H1 (cell line): ENCODE data around the gene CAMTA1. TPM values are rescaled to one million over a fixed set of nuclear protein-coding genes. Genes with fewer than 3 reads are reported as not detected.

Source experiments
- CTCF ChIA-PET: fragments of 300-600 bp; sonication (Branson Sonifier 250); formaldehyde crosslinking; loops from one replicate; lab custom pipeline; 2021; ENCODE audit not compliant: partially characterized antibody; lab: Charles Lee
- POLR2A ChIA-PET: fragments of 300-600 bp; sonication (Branson Sonifier 250); formaldehyde crosslinking; loops from one replicate; lab custom pipeline; 2021; ENCODE audit warnings: inconsistent platforms; ENCODE audit not compliant: partially characterized antibody; lab: Charles Lee
- DNase-seq, 2 experiments: peaks; one replicate each; pipeline versions ENCODE4 v3.0.0 to v3.0.0-alpha.2; 2010 to 2022; ENCODE audit warnings: low spot score in 2 of 2, low read depth in 1 of 2, mixed read lengths in 1 of 2
- FAIRE-seq: peaks from 2 replicates; lab custom pipeline; 2011; peaks lifted over from hg19 to GRCh38; lab: Jason Lieb, UNC
- H2AFZ ChIP-seq: 2 replicates; pipeline ENCODE4 v1.8.1; 2012; ENCODE audit warnings: low read length, inconsistent platforms
- H2AK5ac ChIP-seq: 2 replicates; pipeline ENCODE4 v1.6.1; 2013; ENCODE audit warnings: low read depth, low read length
- H2BK120ac ChIP-seq: replicated peaks from 2 replicates; pipeline ENCODE3; 2013; ENCODE audit warnings: low read depth, low read length, inconsistent platforms
- H2BK12ac ChIP-seq: 2 replicates; pipeline ENCODE4 v1.6.1; 2013; ENCODE audit warnings: low read depth, low read length
- H2BK15ac ChIP-seq: 2 replicates; pipeline ENCODE4 v1.6.1; 2013; ENCODE audit warnings: low read length
- H2BK20ac ChIP-seq: 2 replicates; pipeline ENCODE4 v1.6.1; 2013; ENCODE audit warnings: low read length
- H2BK5ac ChIP-seq: 2 replicates; pipeline ENCODE4 v1.6.1; 2013; ENCODE audit warnings: low read depth, low read length
- H3K14ac ChIP-seq: 2 replicates; pipeline ENCODE4 v1.6.1; 2013; ENCODE audit warnings: inconsistent platforms; ENCODE audit not compliant: insufficient read length
- H3K18ac ChIP-seq: 2 replicates; pipeline ENCODE4 v1.6.1; 2013; ENCODE audit warnings: low read length; ENCODE audit errors: extremely low read depth
- H3K23ac ChIP-seq: 2 replicates; pipeline ENCODE4 v1.6.1; 2013; ENCODE audit warnings: inconsistent platforms; ENCODE audit not compliant: insufficient read length
- H3K23me2 ChIP-seq: 2 replicates; pipeline ENCODE4 v1.6.1; 2013; ENCODE audit warnings: low read depth, low read length
- H3K27ac ChIP-seq: 2 replicates; pipeline ENCODE4 v1.6.1; 2011; ENCODE audit warnings: low read depth, low read length, inconsistent platforms
- H3K27me3 ChIP-seq, 4 experiments: replicated peaks in 1 of 4; 1 replicate in 1 of 4; 2 replicates in 3 of 4; pipeline versions ENCODE4 v1.6.1 to v1.8.1; 2011 to 2013; ENCODE audit warnings: low read length in 3 of 4, mild to moderate bottlenecking in 3 of 4, inconsistent platforms in 2 of 4, mixed read lengths in 2 of 4, moderate library complexity in 1 of 4; ENCODE audit not compliant: control insufficient read depth in 3 of 4, insufficient read depth in 3 of 4; ENCODE audit errors: extremely low read depth in 1 of 4
- H3K36me3 ChIP-seq, 4 experiments: 2 replicates each; pipeline versions ENCODE4 v1.6.1 to v1.8.1; 2011 to 2013; ENCODE audit warnings: mild to moderate bottlenecking in 4 of 4, low read length in 3 of 4, moderate library complexity in 2 of 4, control low read depth in 1 of 4, inconsistent platforms in 1 of 4; ENCODE audit not compliant: insufficient read depth in 4 of 4, control insufficient read depth in 2 of 4
- H3K4ac ChIP-seq: replicated peaks from 2 replicates; pipeline ENCODE3; 2013; ENCODE audit warnings: low read length, low read depth, mixed read lengths, inconsistent platforms; ENCODE audit not compliant: insufficient read length
- H3K4me1 ChIP-seq, 4 experiments: replicated peaks in 1 of 4; 1 replicate in 1 of 4; 2 replicates in 3 of 4; pipeline versions ENCODE4 v1.6.1 to v1.8.1; 2011 to 2013; ENCODE audit warnings: low read length in 3 of 4, inconsistent platforms in 2 of 4, mixed read lengths in 1 of 4; ENCODE audit not compliant: insufficient read depth in 4 of 4, control insufficient read depth in 3 of 4
- H3K4me2 ChIP-seq, 2 experiments: 2 replicates each; pipeline versions ENCODE4 v1.6.1 to v1.8.1; 2011 to 2013; ENCODE audit warnings: low read depth in 2 of 2, low read length in 2 of 2, control low read depth in 1 of 2, inconsistent platforms in 1 of 2, mild to moderate bottlenecking in 1 of 2; ENCODE audit not compliant: insufficient read depth in 1 of 2
- H3K4me3 ChIP-seq, 4 experiments: fragments of 200-600, 300-600 bp in 1 of 4; sonication (generic), shearing (Covaris generic), sonication (Bioruptor Twin) in 1 of 4; 2 replicates each; pipeline versions ENCODE4 v1.5.1 to v1.8.1; 2011 to 2016; ENCODE audit warnings: low read length in 4 of 4, low read depth in 3 of 4, control low read depth in 2 of 4, inconsistent platforms in 2 of 4, mild to moderate bottlenecking in 2 of 4, mixed read lengths in 1 of 4, moderate library complexity in 1 of 4; ENCODE audit not compliant: insufficient read depth in 2 of 4; ENCODE audit errors: extremely low read depth in 1 of 4
- H3K56ac ChIP-seq: replicated peaks from 2 replicates; pipeline ENCODE3; 2013; ENCODE audit warnings: low read depth, mild to moderate bottlenecking, mixed read lengths, low read length, inconsistent platforms; ENCODE audit not compliant: insufficient read length
- H3K79me1 ChIP-seq: 2 replicates; pipeline ENCODE4 v1.6.1; 2013; ENCODE audit warnings: low read depth, low read length, control low read depth
- H3K79me2 ChIP-seq, 2 experiments: 2 replicates each; pipeline versions ENCODE4 v1.6.1 to v1.8.1; 2012 to 2013; ENCODE audit warnings: low read length in 2 of 2, mild to moderate bottlenecking in 2 of 2, inconsistent platforms in 1 of 2; ENCODE audit not compliant: insufficient read depth in 2 of 2, control insufficient read depth in 1 of 2
- H3K9ac ChIP-seq, 4 experiments: replicated peaks in 1 of 4; 1 replicate in 1 of 4; 2 replicates in 3 of 4; pipeline versions ENCODE4 v1.6.1 to v1.8.1; 2011 to 2013; ENCODE audit warnings: low read depth in 3 of 4, low read length in 3 of 4, control low read depth in 2 of 4, mild to moderate bottlenecking in 2 of 4, moderate library complexity in 2 of 4, inconsistent platforms in 1 of 4; ENCODE audit errors: extremely low read depth in 1 of 4
- H3K9me3 ChIP-seq, 2 experiments: 2 replicates each; pipeline versions ENCODE4 v1.6.1 to v1.8.1; 2012 to 2013; ENCODE audit warnings: mild to moderate bottlenecking in 2 of 2, moderate library complexity in 2 of 2, control low read depth in 1 of 2, inconsistent platforms in 1 of 2, low read depth in 1 of 2, low read length in 1 of 2, mixed read lengths in 1 of 2; ENCODE audit not compliant: insufficient read depth in 2 of 2
- H4K20me1 ChIP-seq, 2 experiments: replicated peaks in 1 of 2; 2 replicates each; pipeline versions ENCODE3 to v1.8.1; 2011 to 2013; ENCODE audit warnings: inconsistent platforms in 2 of 2, low read length in 2 of 2, mild to moderate bottlenecking in 1 of 2; ENCODE audit not compliant: insufficient read depth in 2 of 2, control insufficient read depth in 1 of 2
- H4K5ac ChIP-seq: 2 replicates; pipeline ENCODE4 v1.6.1; 2013; ENCODE audit warnings: low read length, low read depth, mixed read lengths, inconsistent platforms; ENCODE audit not compliant: insufficient read length
- H4K8ac ChIP-seq: 2 replicates; pipeline ENCODE4 v1.8.0; 2013; ENCODE audit warnings: mild to moderate bottlenecking, moderate library complexity, low read length, inconsistent platforms; ENCODE audit not compliant: insufficient read depth; ENCODE audit errors: extremely low read depth
- H4K91ac ChIP-seq: replicated peaks from 2 replicates; pipeline ENCODE3; 2013; ENCODE audit warnings: low read length, mixed read lengths, inconsistent platforms; ENCODE audit not compliant: insufficient read length
- BACH1 ChIP-seq: IDR thresholded peaks from 2 replicates; pipeline ENCODE4 v1.6.1; 2012; ENCODE audit warnings: low read length, improper control_type of control experiment
- CEBPB ChIP-seq: IDR thresholded peaks from 2 replicates; pipeline ENCODE4 v1.6.1; 2012; ENCODE audit warnings: low read depth, low read length
- CTBP2 ChIP-seq: IDR thresholded peaks from 2 replicates; pipeline ENCODE4 v1.7.0; 2011; ENCODE audit warnings: borderline replicate concordance, mild to moderate bottlenecking, moderate library complexity, mixed read lengths, low read length; ENCODE audit not compliant: insufficient read depth, insufficient read length
- GABPA ChIP-seq: IDR thresholded peaks from 2 replicates; pipeline ENCODE4 v1.6.1; 2011; ENCODE audit warnings: mild to moderate bottlenecking, low read length, moderate library complexity, borderline replicate concordance; ENCODE audit not compliant: insufficient read depth
- GTF2F1 ChIP-seq: IDR thresholded peaks from 2 replicates; pipeline ENCODE4 v1.6.1; 2012; ENCODE audit warnings: low read depth, low read length, improper control_type of control experiment, borderline replicate concordance
- NANOG ChIP-seq: IDR thresholded peaks from 2 replicates; pipeline ENCODE4 v1.6.1; 2011; ENCODE audit warnings: low read length, low read depth, mild to moderate bottlenecking, inconsistent platforms; ENCODE audit not compliant: insufficient read depth, poor library complexity, severe bottlenecking
- RNF2 ChIP-seq: fragments of 200-900, 300-1000 bp; sonication (generic); IDR thresholded peaks from 2 replicates; pipeline ENCODE4 v1.7.1; 2016; ENCODE audit warnings: borderline replicate concordance, low read depth, mild to moderate bottlenecking, antibody characterized with exemption, low read length; ENCODE audit not compliant: poor library complexity, severe bottlenecking; ENCODE audit errors: missing control alignments
- TAF7 ChIP-seq: optimal IDR thresholded peaks from 2 replicates; pipeline ENCODE3; 2011; ENCODE audit warnings: low read depth, mild to moderate bottlenecking, inconsistent platforms, low read length, moderate library complexity, borderline replicate concordance
- YY1 ChIP-seq: IDR thresholded peaks from 2 replicates; pipeline ENCODE4 v1.6.1; 2011; ENCODE audit warnings: low read depth, mild to moderate bottlenecking, low read length
- ZNF274 ChIP-seq: IDR thresholded peaks from 2 replicates; pipeline ENCODE4 v1.7.0; 2012; ENCODE audit warnings: low read length, borderline replicate concordance; ENCODE audit errors: extremely low read depth
- WGBS, 2 experiments: shearing (Covaris generic) in 1 of 2; methylation state at CpG; one replicate each; pipeline versions ENCODE4 v1.1.6 to v1.1.7; 2013 to 2015; ENCODE audit warnings: low lambda C conversion rate in 2 of 2, mixed read lengths in 2 of 2, inconsistent platforms in 1 of 2, low coverage in 1 of 2, missing lambda C conversion rate in 1 of 2; ENCODE audit not compliant: insufficient replicate concordance in 2 of 2, insufficient coverage in 1 of 2, insufficient read length in 1 of 2; ENCODE audit errors: extremely low coverage in 1 of 2, missing lambda C conversion rate in 1 of 2; 5-methylcytosine and 5-hydroxymethylcytosine counted together
- polyA plus RNA-seq, 7 experiments: library from polyadenylated mRNA; depleted of rRNA in 3 of 7; stranded (reverse) in 5 of 7; unstranded in 2 of 7; fragments of >200 nt in 5 of 7; fragments of 200-250 nt in 2 of 7; gene quantifications; 1 replicate in 5 of 7; 2 replicates in 1 of 7; 4 replicates in 1 of 7; pipeline versions ENCODE4 v1.2.1 to v1.2.3, GENCODE V29; 2011 to 2013; ENCODE audit warnings: missing spikeins in 2 of 7, mixed read lengths in 2 of 7
- total RNA-seq: library from RNA; stranded (reverse); fragmentation: NEBNext Ultra II Directional; extraction: Animal tissue kit (Norgen Biotek cat#: 25700); gene quantifications from 2 replicates; pipeline ENCODE4 v1.2.1, GENCODE V29; 2021
- TF ChIP-seq, protein P1 (sequence below): IDR thresholded peaks from 2 replicates; pipeline ENCODE4 v1.6.1; 2012; ENCODE audit warnings: low read length, inconsistent platforms

The CAMTA1 gene
- total and polyA plus RNA-seq, 2 of the 8 experiments (the other 6 are each of a cell fraction or from before 2014, with no cell fraction given), result 65.0 to 119 TPM

DNA sequence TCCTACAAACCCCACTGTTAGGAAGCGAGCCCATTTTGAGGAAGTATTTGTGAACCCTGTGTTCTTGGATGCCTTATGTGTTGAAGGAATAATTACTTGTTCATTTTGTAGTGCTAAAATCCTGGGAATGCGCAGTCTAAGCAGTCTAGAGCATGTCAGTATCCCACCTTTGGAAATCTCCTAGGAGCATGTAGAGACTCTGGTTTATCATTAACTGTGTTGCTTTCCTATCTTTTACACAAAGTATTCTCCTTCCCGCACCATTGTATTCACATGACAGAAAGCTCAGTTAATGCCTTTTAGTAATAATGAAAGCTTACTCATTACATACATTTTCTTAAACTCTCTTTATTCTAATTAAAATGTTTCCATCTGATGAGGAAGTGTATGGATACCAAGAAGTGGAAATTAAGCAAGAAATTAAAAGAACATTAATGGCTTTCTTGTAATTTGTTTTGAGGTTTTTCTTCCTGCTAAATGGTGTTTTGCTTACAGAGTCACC is 99.4 kb downstream of the CAMTA1 start:
- H3K23me2 ChIP-seq, result no peaks in the 10 kb centered on the region
- no peak for FAIRE-seq
- ChIA-PET CTCF (interaction anchor here (0.7 to 3.1 kb wide), 3 partner anchors 8 to 399 kb away, joined by 3 to 10 read pairs (median 4); no protein-coding TSS in a partner anchor), POLR2A (interaction anchor here (0.9 to 1.5 kb wide), 2 partner anchors 14 to 18 kb away, joined by 3 to 4 read pairs; no protein-coding TSS in a partner anchor)
- H2BK5ac ChIP-seq, result no peak overlapping the region
- H3K4me2 ChIP-seq, result no peak overlapping the region
- no peak overlapping the region for H3K9ac ChIP-seq
- no peak overlapping the region for H3K14ac ChIP-seq
- H2BK15ac ChIP-seq, result no peak overlapping the region
- no peaks in the 10 kb centered on the region for H3K27me3 ChIP-seq
- H4K20me1 ChIP-seq, result peaks cover 2 to 10% of the 10 kb centered on the region in 2 experiments
- H3K9me3 ChIP-seq, result no peaks in the 10 kb centered on the region
- H3K18ac ChIP-seq, result no peak overlapping the region
- no peaks in the 10 kb centered on the region for H3K4me1 ChIP-seq
- H2BK20ac ChIP-seq, result no peak overlapping the region
- no peaks in the 10 kb centered on the region for H3K36me3 ChIP-seq
- H3K4me3 ChIP-seq, result no peak overlapping the region
- no peak overlapping the region for H3K27ac ChIP-seq
- H2AFZ ChIP-seq, result no peak overlapping the region
- H3K79me2 ChIP-seq, result no peaks in the 10 kb centered on the region
- no peak overlapping the region for H4K91ac ChIP-seq
- no peak overlapping the region for H4K5ac ChIP-seq
- H3K79me1 ChIP-seq, result peaks cover 11% of the 10 kb centered on the region; the same call in 1 of the 2 replicates
- H3K4ac ChIP-seq, result no peak overlapping the region
- DNase-seq, result no peak
- no peak overlapping the region for H3K23ac ChIP-seq
- no peak overlapping the region for H2AK5ac ChIP-seq
- no peak overlapping the region for H2BK120ac ChIP-seq
- H3K56ac ChIP-seq, result no peak overlapping the region
- H2BK12ac ChIP-seq, result no peak overlapping the region
- WGBS, 2 experiments, result 95% methylated on average over 3 of the region's 3 CpGs; no CpG with 5 or more reads in 1 of the 2 experiments
- H4K8ac ChIP-seq, result no peak overlapping the region
- TF ChIP-seq NANOG (no peak), CEBPB (no peak), CTBP2 (no peak), RNF2 (no peak), YY1 (no peak), GTF2F1 (no peak), TAF7 (no peak), GABPA (no peak), ZNF274 (no peak), BACH1 (no peak)
- TF ChIP-seq, protein P1, sequence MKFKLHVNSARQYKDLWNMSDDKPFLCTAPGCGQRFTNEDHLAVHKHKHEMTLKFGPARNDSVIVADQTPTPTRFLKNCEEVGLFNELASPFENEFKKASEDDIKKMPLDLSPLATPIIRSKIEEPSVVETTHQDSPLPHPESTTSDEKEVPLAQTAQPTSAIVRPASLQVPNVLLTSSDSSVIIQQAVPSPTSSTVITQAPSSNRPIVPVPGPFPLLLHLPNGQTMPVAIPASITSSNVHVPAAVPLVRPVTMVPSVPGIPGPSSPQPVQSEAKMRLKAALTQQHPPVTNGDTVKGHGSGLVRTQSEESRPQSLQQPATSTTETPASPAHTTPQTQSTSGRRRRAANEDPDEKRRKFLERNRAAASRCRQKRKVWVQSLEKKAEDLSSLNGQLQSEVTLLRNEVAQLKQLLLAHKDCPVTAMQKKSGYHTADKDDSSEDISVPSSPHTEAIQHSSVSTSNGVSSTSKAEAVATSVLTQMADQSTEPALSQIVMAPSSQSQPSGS, result no peak
